OCI-LY7 (cell line): ENCODE measurements around the gene OR10V1. TPM values are rescaled to one million over a fixed set of nuclear protein-coding genes. Genes with fewer than 3 reads are reported as not detected.
A peak's percentile ranks its signal among the peaks of the same experiment; 100 is the strongest.

Experiments
- BruUV-seq: library from RNA; stranded (reverse); fragments of 400-500 nt; replicated peaks from 2 replicates; lab custom pipeline; 2021; lab: Mats Ljungman, UMichigan
- CTCF ChIA-PET: fragments of 300-600 bp; sonication (Branson Sonifier 250); formaldehyde crosslinking; loops from one replicate; lab custom pipeline; 2022; ENCODE audit warnings: antibody characterized with exemption; ENCODE audit not compliant: unreplicated experiment; lab: Charles Lee
- POLR2A ChIA-PET: fragments of 300-600 bp; sonication (Branson Sonifier 250); formaldehyde crosslinking; loops from one replicate; lab custom pipeline; 2022; ENCODE audit warnings: antibody characterized with exemption; lab: Charles Lee
- DNase-seq: peaks from one replicate; pipeline ENCODE4 v3.0.0-alpha.2; 2015; ENCODE audit warnings: low spot score
- H2AFZ ChIP-seq: fragments of 200-600 bp; sonication (generic), shearing (Covaris generic); 2 replicates; pipeline ENCODE4 v1.6.1; 2014; ENCODE audit warnings: mild to moderate bottlenecking, antibody characterized with exemption, low read length, moderate library complexity
- H3K27ac ChIP-seq: fragments of 200-600 bp; sonication (generic); 2 replicates; pipeline ENCODE4 v1.5.1; 2014; ENCODE audit warnings: mixed run types, low read depth, mild to moderate bottlenecking, moderate library complexity, low read length, inconsistent platforms; ENCODE audit not compliant: poor library complexity, severe bottlenecking
- H3K36me3 ChIP-seq: fragments of 200-600 bp; sonication (generic); 2 replicates; pipeline ENCODE4 v1.6.1; 2014; ENCODE audit warnings: mild to moderate bottlenecking, antibody characterized with exemption, low read length, moderate library complexity, mixed read lengths; ENCODE audit not compliant: insufficient read depth
- H3K4me1 ChIP-seq: fragments of 200-600 bp; sonication (generic); 2 replicates; pipeline ENCODE4 v1.5.1; 2014; ENCODE audit warnings: mild to moderate bottlenecking, low read length; ENCODE audit not compliant: insufficient read depth, poor library complexity, severe bottlenecking
- H3K4me2 ChIP-seq: fragments of 200-600 bp; sonication (generic); 2 replicates; pipeline ENCODE4 v1.6.1; 2014; ENCODE audit warnings: mild to moderate bottlenecking, low read length
- H3K4me3 ChIP-seq: fragments of 200-600 bp; sonication (generic); 2 replicates; pipeline ENCODE4 v1.5.1; 2014; ENCODE audit warnings: mild to moderate bottlenecking, low read depth, low read length; ENCODE audit not compliant: poor library complexity, severe bottlenecking
- H3K79me2 ChIP-seq: fragments of 200-600 bp; sonication (generic); 2 replicates; pipeline ENCODE4 v1.6.1; 2016; ENCODE audit warnings: low read depth, mild to moderate bottlenecking, low read length, moderate library complexity, mixed read lengths; ENCODE audit not compliant: insufficient read depth
- H3K9me2 ChIP-seq: fragments of 200-600 bp; sonication (generic); 2 replicates; pipeline ENCODE4 v1.6.1; 2016; ENCODE audit warnings: mild to moderate bottlenecking, low read length, mixed read lengths; ENCODE audit not compliant: insufficient read depth
- H3K9me3 ChIP-seq: fragments of 200-600 bp; sonication (generic); 2 replicates; pipeline ENCODE4 v1.6.1; 2014; ENCODE audit warnings: mild to moderate bottlenecking, mixed run types, low read length, mixed read lengths
- H4K20me1 ChIP-seq: fragments of 200-600 bp; sonication (generic); 2 replicates; pipeline ENCODE4 v1.6.1; 2014; ENCODE audit warnings: mild to moderate bottlenecking, antibody characterized with exemption, low read length, moderate library complexity, mixed read lengths; ENCODE audit not compliant: insufficient read depth
- CTCF ChIP-seq: fragments of 200-600 bp; sonication (generic); conservative IDR thresholded peaks from 2 replicates; pipeline ENCODE4 v1.5.1; 2014; ENCODE audit warnings: mild to moderate bottlenecking, antibody characterized with exemption, low read length, moderate library complexity, mixed read lengths
- EZH2phosphoT487 ChIP-seq: fragments of 200-600 bp; sonication (generic); IDR thresholded peaks from 2 replicates; pipeline ENCODE4 v1.6.1; 2018; ENCODE audit warnings: low read depth, borderline replicate concordance, mild to moderate bottlenecking, mixed run types, antibody characterized with exemption, low read length, moderate library complexity, mixed read lengths
- intact Hi-C: fragments of 100-400 bp; cut with micrococcal nuclease; formaldehyde crosslinking; loops from one replicate; pipeline ENCODE4 v1.10.0; 2022; ENCODE audit not compliant: unreplicated experiment
- total RNA-seq, 2 experiments: library from RNA; depleted of rRNA in 1 of 2; stranded (reverse); fragments of >200 nt in 1 of 2; shearing (Covaris generic) in 1 of 2; gene quantifications; 2 replicates each; pipeline ENCODE4 v1.2.3, GENCODE V29; 2014 to 2022

OR10V1 gene
- total RNA-seq, 2 experiments from 2014 or later: not detected

DNA sequence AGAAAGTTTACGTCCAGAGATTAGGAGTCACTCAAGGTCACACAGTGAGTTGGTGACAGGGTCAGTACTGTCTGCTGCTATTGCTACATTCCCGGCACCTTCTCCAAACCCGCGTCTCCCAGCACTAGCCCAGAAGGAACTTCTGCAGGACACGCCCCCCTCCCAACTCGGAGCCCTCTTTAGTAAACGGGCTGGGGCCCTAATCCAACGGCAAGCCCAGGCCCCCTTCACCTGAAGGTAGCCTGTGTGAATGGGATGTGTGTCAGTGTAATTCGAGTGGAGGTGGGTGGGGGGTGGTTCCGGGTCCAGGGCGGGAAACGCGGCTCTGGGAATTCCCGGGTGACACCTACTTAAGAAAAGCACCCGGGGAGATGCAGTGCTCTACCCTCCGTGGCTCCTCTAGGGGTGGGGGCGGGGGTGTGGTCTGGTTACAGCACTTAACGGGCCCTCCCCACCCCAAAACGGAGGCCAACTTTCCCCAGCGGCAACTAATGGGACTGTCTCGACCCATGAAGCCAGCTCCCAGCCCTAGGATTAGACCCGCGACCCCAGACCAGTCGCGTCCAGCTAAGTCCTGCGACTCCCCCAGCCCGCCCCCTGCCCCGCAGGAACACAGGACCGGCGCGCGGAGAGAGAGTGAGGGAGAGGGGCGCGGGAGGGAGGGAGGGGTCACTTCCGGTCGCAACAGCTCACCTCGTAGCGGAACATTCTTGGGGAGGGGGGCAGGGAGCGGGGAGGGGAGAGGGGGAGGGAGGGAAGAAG, 45.3 kb downstream of the OR10V1 start:
- Histone ChIP-seq H2AFZ (peak overlapping the region; percentile 70), H4K20me1 (peaks cover 13% of the 10 kb centered on the region; the same call in 1 of the 2 replicates), H3K4me2 (peak overlapping the region; percentile 74), H3K36me3 (peaks cover 38% of the 10 kb centered on the region), H3K4me3 (peak overlapping the region; percentile 99), H3K9me3 (no peaks in the 10 kb centered on the region), H3K79me2 (peaks cover 32% of the 10 kb centered on the region), H3K4me1 (peaks cover 19% of the 10 kb centered on the region), H3K9me2 (no peaks in the 10 kb centered on the region), H3K27ac (peak overlapping the region; percentile 47)
- BruUV-seq: no TSS peak
- no peak for DNase-seq
- intact Hi-C loops: loop anchor here (2.0 to 5.0 kb wide), 5 partner anchors 52 to 396 kb away; partner anchors contain the start of gene MRPL16
- POLR2A ChIA-PET: interaction anchor here (0.6 to 2.8 kb wide), 17 partner anchors 8 to 1894 kb away, joined by 3 to 14 read pairs (median 3); partner anchors contain the start of gene OSBP
- TF ChIP-seq CTCF: peak; percentile 20; the same call in 1 of the 2 replicates
- TF ChIP-seq EZH2phosphoT487: no peak
- CTCF ChIA-PET: interaction anchor here (0.6 kb wide), 2 partner anchors 76 to 99 kb away, joined by 6 read pairs; no protein-coding TSS in a partner anchor

- Histone ChIP-seq H4K20me1 (peaks cover 13% of the 10 kb centered on the region; the same call in 1 of the 2 replicates), H3K4me2 (peak overlapping the region; percentile 74), H3K36me3 (peaks cover 44% of the 10 kb centered on the region), H3K4me3 (peak overlapping the region; percentile 99), H3K9me2 (no peaks in the 10 kb centered on the region), H3K27ac (peak overlapping the region; percentile 47), H2AFZ (no peak overlapping the region), H3K9me3 (no peaks in the 10 kb centered on the region), H3K4me1 (peaks cover 19% of the 10 kb centered on the region), H3K79me2 (peaks cover 38% of the 10 kb centered on the region)
- no peak for DNase-seq
- intact Hi-C loops: loop anchor here (2.0 to 5.0 kb wide), 5 partner anchors 51 to 395 kb away; partner anchors contain the start of gene MRPL16
- CTCF ChIA-PET: no interaction called here
- POLR2A ChIA-PET: interaction anchor here (2.8 kb wide), 1 partner anchor 119 kb away, joined by 14 read pairs; no protein-coding TSS in a partner anchor
- BruUV-seq: no TSS peak
- TF ChIP-seq CTCF (no peak), EZH2phosphoT487 (no peak)
Measured at GRCh38 chr11:59667812-59668187, 45.8 kb downstream of the OR10V1 start.
